Activated CD4-positive, alpha-beta T cell treated with anti-CD3 and anti-CD28 coated beads, Interleukin-2, amount 50 U/mL, for 1 hour (primary cell): ENCODE results near the gene GNB3.
A peak's percentile ranks its signal among the peaks of the same experiment; 100 is the strongest.
"Not testable (repeated sequence)": the region's sequence is repeated elsewhere in the genome, so short reads cannot be mapped to it uniquely, and the experiment has no call there.

Experiments
- DNase-seq: peaks from one replicate; pipeline ENCODE4 v3.0.0-alpha.2; 2020

The GNB3 gene

DNA sequence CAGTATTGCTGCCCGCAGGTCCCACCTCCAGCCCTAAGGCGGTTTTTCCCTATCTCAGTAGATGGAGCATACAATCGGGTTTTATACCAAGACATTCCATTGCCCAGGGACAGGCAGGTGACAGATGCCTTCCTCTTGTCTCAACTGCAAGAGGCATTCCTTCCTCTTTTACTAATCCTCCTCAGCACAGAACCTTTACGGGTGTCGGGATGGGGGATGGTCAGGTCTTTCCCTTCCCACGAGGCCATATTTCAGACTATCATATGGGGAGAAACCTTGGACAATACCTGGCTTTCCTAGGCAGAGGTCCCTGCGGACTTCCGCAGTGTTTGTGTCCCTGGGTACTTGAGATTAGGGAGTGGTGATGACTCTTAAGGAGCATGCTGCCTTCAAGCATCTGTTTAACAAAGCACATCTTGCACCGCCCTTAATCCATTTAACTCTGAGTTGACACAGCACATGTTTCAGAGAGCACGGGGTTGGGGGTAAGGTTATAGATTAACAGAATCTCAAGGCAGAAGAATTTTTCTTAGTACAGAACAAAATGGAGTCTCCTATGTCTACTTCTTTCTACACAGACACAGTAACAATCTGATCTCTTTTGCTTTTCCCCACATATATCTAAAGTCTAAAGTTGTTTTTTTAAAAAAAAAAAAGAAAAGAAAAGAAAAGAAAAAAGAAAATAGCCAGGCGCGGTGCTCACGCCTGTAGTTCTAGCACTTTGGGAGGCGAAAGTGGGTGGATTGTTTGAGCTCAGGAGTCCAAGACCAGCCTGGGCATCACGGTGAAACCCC is 45.7 kb downstream of the GNB3 start:
- DNase-seq: not testable (repeated sequence)

DNA sequence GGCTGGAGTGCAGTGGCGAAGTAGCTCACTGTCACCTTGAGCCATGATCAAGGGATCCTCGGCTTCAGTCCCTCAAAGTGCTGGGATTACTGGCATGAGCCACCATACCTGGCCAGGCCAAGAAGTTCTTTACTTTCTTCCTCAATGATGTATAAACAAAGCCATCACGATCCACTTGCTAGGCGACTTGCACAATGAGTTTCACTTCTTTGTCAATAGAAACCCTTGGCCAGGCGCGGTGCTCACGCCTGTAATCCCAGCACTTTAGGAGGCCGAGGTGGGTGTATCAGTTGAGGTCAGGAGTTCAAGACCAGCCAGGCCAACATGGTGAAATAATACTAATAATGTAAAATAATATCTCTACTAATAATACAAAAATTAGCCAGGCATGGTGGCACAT is 46.7 kb downstream of the GNB3 start:
- no peak for DNase-seq

DNA sequence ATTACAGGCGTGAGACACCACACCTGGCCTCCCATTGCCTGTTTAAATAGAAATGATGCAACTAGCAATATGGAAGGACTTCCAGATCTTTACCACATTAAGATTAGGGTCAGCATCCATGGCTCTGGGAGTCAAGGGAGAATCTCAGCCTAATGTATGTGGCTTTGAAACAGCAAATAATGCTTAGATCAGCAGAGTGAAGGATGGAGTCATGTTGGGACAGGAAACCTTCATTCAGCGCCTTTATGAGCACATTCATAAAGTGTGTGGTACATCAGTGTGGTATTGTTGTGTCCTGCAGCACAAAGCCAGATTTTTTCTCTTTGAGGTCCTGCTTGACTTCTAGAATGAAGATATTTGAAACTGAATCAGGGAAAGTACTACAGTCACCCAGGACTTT is 47.6 kb downstream of the GNB3 start:
- no peak for DNase-seq

DNA sequence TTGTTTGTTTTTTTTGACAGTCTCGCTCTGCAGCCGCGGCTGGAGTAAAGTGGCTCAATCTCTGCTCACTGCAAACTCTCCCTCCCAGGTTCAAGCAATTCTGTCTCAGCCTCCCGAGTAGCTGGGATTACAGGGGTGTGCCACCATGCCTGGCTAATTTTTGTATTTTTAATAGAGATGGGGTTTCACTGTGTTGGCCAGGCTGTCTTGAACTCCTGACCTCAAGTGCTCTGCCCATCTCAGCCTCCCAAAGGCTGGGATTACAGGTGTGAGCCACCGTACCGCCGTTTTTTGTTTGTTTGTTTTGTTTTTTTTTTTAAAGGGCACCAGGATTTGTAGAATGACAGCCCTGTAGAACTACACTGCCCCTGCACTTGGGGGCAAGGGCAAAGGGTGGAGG is 48.1 kb downstream of the GNB3 start:
- not testable (repeated sequence) for DNase-seq

DNA sequence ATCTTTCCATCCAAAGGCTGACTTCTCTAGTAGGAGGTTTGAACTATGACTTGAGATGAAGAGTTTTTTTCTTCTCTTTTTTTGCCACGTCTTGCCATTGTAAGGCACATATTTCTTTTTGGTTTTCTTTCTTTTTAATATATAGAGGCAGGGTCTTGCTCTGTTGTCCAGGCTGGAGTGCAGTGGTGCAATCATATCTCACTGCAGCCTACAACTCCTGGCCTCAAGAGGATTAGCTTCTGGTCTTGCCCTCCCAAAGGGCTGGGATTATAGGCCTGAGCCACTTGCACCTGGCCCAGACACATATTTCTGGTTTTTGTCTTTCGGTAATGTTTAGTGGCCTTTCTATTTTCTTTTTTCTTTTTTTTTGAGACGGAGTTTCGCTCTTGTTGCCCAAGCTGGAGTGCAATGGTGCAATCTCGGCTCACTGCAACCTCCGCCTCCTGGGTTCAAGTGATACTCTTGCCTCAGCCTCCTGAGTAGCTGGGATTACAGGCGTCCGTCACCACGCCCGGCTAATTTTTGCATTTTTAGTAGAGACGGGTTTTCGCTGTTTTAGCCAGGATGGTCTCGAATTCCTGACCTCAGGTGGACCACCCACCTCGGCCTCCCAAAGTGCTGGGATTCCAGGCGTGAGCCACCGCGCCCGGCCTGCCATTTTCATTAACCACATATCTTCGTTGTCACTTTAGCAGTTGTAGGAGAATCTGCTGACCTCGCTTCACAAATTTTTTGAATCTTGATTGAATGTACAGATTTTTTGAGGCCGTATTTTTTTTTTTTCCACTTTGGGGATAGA is 49.2 kb downstream of the GNB3 start:
- DNase-seq: not testable (repeated sequence)

DNA sequence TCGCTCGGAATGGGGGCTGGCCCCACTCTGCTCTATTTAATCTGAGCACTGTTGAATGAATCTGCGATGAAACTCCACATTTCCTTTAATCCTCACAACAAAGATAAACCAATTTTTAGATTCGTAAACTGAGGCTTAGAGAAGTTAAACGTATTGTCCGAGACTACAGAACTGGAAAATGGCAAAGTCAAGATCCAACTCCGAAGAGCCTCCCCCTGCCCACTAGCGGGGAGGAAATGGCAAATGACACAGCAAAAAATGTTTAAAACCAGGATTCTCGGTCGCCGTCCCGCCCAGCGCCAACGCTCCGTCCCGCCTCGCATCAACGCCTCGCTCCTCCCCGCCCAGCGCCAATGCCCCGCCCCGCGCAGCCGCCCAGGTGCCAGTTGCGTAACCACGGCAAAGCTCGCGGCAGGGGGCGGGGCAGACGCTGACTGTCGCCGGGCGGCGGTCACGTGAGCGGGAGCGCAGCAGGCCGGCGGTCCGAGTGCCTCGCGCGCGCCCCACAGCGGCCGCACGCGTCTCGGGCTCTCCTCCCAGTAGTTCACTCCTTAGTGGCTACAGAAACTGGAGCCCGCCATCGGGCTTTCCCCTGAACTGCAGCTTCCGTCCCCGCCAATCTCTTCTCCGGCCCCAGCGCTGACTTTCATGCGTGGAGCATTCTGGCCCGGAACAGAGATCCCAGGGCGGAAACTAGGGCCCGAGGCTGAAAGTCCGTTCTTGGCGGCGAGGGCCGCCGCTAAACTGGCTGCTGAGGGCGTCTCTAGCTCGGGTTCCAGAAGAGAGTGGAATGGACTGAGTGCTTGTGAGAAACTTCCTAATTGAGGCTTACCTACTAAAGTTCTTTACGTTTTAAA is 50.3 kb downstream of the GNB3 start:
- peak; percentile 99 for DNase-seq

DNA sequence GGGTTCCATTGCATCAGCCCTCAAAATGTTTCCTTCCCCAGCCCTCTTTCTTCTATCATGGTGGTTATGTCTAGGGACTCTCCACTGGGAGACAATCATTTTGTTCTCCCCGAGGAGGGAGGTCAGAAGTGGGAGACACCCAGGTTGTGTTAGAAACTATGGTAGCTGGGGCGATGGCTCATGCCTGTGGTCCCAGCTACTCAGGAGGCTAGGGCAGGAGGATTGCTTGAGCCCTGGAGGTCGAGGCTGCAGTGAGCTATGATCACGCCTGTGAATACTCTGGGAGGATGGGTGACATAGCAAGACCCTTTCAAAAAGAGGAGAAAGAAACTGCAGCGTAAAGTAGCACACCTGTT is 50.9 kb downstream of the GNB3 start:
- no peak for DNase-seq

DNA sequence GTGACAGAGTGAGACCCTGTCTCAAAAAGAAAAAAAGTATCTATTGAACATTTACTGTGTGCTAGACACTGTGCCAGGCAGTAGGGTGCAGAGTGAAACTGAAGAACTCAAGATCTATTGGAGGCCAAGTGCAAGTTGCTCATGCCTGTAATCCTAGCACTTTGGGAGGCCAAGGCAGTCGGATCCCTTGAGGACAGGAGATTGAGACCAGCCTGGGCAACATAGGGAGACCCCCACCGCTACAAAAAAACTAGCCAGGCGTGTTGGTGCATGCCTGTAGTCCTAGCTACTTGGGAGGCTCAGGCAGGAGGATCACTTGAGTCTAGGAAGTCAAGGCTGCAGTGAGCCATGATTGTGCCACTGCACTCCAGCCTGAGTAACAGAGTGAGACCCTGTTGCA is 52.0 kb downstream of the GNB3 start:
- not testable (repeated sequence) for DNase-seq

DNA sequence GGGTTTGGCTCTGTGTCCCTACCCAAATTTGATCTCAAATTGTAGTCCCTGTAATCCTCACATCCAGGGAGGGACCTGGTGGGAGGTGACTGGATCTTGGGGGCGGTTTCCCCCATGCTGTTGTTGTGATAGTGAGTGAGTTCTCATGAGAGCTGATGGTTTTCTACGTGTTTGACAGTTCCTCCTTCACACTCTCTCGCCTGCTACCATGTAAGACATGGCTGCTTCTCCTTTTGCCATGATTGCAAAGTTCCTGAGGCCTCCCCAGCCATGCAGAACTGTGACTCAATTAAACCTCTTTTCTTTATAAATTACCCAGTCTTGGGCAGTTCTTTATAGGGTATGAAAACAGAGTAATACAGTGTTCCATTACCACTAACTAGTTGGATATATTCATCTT is 53.6 kb downstream of the GNB3 start:
- DNase-seq: no peak
